Motor neuron (in vitro differentiated cells): ENCODE results near the gene CHAD. TPM values are rescaled to one million over a fixed set of nuclear protein-coding genes. Genes with fewer than 3 reads are reported as not detected.
"Not testable (repeated sequence)": the region's sequence is repeated elsewhere in the genome, so short reads cannot be mapped to it uniquely, and the experiment has no call there.

ENCODE experiments used
- ATAC-seq, 8 experiments: fragments of 200-7000 bp; cut with Tn5 transposase; replicated peaks in 6 of 8; 2 replicates each; pipeline ENCODE4 v1.8.0; 2021; ENCODE audit warnings: mild to moderate bottlenecking in 8 of 8, moderate library complexity in 8 of 8
- H3K27ac ChIP-seq, 2 donors: fragments of 250-450 bp; sonication (Bioruptor Pico); 2 replicates each; pipeline ENCODE4 v1.9.0; 2021; ENCODE audit warnings: antibody characterized with exemption in 2 of 2, mild to moderate bottlenecking in 2 of 2, moderate library complexity in 1 of 2
- H3K4me1 ChIP-seq, 2 donors: fragments of 250-450 bp; sonication (Bioruptor Pico); replicated peaks in 1 of 2; 2 replicates each; pipeline ENCODE4 v1.6.1; 2021; ENCODE audit warnings: antibody characterized with exemption in 2 of 2, mild to moderate bottlenecking in 2 of 2, moderate library complexity in 1 of 2
- H3K4me3 ChIP-seq, 5 donors: fragments of 250-450 bp; sonication (Bioruptor Pico); 2 replicates each; pipeline ENCODE4 v1.9.0; 2021; ENCODE audit warnings: antibody characterized with exemption in 5 of 5, mild to moderate bottlenecking in 5 of 5, moderate library complexity in 4 of 5
- WGBS, 10 experiments: fragments of 450-650 bp; shearing (Covaris generic); methylation state at CpG; one replicate each; pipeline ENCODE4 v1.0.0; 2022; 5-methylcytosine and 5-hydroxymethylcytosine counted together
- in situ Hi-C, 9 experiments: fragments of 400-800 bp; cut with MboI; loops; one replicate each; pipeline ENCODE4 v1.15.0; 2021; ENCODE audit warnings: low sequenced_read_pairs in 9 of 9, low pct_unique_long_range_greater_than_20kb in 2 of 9; ENCODE audit not compliant: unreplicated experiment in 9 of 9
- total RNA-seq, 8 experiments: library from RNA; unstranded; fragments of 300-600 nt; gene quantifications; 2 replicates each; pipeline versions ENCODE4 v1.2.3 to v1.2.4, GENCODE V29; 2022

Gene CHAD
- total RNA-seq, 8 experiments from 2014 or later = 0.11 to 3.0 (median 0.66) TPM

DNA sequence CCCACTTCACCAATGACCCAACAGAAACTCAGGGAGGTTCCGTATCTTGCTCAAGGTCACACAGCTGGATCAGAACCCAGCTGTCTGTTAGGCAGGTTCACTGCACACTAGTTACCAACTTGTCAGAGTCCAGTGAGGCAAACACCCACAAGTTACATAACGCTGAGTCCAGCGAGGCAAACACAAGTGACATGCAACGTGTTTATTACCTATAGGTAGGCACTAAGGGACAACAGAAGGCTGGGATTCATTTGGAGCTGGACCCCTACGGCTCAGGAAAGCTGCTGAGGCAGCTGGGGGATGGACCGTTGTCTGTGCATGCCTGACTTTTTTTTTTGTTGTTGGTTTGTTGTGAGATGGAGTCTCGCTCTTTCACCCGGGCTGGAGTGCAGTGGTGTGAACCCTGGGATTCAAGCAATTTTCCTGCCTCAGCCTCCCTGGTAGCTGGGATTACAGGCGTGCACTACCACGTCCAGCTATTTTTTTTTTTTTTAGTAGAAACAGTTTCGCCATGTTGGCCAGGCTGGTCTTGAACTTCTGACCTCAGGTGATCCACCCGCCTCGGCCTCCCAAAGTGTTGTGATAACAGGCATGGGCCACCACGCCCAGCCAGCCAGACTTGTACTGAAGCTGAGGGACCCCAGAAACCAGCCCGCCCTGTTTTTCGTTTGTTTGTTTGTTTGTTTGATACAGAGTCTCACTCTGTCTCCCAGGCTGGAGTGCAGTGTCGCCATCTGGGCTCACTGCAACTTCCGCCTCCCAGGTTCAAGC lies 8.1 kb upstream of the CHAD start:
- in situ Hi-C loops = no loop called here
- H3K4me1 ChIP-seq = peaks cover 10 to 11% of the 10 kb centered on the region in 2 donors
- no peak for ATAC-seq
- H3K4me3 ChIP-seq = no peak overlapping the region
- 51 to 95% (median 77%) methylated on average over 1 to 10 of the region's 18 CpGs; no CpG with 5 or more reads in 1 of the 10 experiments for WGBS, 10 experiments
- H3K27ac ChIP-seq = no peak overlapping the region

DNA sequence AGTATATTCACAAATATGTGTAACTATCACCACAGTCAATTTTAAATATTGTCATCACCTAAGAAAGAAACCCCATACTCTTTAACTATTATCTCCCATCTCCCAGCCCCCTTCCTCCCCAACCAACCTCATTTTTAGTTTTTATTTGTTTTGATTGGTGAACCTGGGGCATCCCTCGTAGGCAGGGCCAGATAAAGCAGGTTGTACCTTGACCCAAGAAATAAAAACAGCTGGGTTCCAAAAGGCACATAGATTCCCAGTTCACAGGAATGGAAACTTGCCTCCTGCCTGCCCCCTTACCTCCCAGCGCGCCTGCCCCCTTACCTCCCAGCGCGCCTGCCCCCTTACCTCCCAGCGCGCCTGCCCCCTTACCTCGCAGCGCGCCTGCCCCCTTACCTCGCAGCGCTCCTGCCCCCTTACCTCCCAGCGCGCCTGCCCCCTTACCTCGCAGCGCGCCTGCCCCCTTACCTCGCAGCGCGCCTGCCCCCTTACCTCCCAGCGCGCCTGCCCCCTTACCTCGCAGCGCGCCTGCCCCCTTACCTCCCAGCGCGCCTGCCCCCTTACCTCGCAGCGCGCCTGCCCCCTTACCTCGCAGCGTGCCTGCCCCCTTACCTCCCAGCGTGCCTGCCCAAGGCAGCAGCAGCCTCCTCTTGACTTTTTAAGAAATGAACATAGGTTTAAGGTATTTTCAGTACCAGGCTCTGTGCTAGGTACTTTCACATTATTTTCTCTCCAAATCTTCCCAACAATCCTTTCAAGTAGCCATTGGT lies 7.3 kb upstream of the CHAD start:
- WGBS, 10 experiments = 20 to 86% (median 33%) methylated on average over 1 of the region's 33 CpGs; no CpG with 5 or more reads in 7 of the 10 experiments
- H3K27ac ChIP-seq, ATAC-seq, H3K4me3 ChIP-seq, in situ Hi-C loops: not testable (repeated sequence)
- peaks cover 10 to 11% of the 10 kb centered on the region in 2 donors for H3K4me1 ChIP-seq

DNA sequence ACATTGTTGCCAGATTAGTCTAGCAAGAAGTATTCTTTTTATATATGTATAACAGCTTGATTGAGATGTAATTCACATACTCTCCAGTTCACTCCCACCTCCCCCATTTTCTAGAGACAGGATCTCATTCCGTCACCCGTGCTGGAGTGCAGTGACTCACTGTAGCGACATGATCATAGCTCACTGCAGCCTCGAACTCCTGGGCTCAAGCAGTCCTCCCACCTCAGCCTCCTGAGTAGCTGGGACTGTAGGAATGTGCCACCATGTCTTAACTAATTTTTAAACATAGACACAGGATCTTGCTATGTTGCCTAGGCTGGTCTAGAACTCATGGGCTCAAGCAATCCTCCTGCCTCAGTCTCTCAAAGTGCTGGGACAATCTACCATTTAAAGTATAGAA lies 6.7 kb upstream of the CHAD start:
- Histone ChIP-seq H3K4me1 (peaks cover 10 to 11% of the 10 kb centered on the region in 2 donors), H3K27ac (no peak overlapping the region), H3K4me3 (no peak overlapping the region)
- ATAC-seq = no peak
- in situ Hi-C loops = no loop called here
- WGBS, 10 experiments = 62 to 100% (median 82%) methylated on average over 1 to 4 of the region's 4 CpGs; no CpG with 5 or more reads in 2 of the 10 experiments

DNA sequence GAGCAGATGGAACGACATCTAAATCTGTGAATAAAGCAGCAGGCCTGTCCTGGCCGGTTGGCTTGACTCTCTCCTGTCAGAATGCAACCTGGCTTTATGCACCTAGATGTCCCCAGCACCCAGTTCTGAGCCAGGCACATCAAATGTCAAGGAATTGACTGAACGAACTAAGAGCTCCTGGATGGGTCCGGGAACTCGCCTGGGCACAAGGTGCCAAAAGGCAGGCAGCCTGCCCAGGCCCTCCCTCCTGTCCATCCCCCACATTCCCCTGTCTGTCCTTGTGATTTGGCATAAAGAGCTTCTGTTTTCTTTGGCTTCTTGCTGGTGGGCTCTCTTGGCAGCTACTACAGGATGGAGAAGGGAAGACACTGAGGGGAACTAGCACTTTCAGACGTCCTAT lies 5.8 kb upstream of the CHAD start:
- 17 to 80% (median 59%) methylated on average over 1 to 6 of the region's 6 CpGs; no CpG with 5 or more reads in 4 of the 10 experiments for WGBS, 10 experiments
- ATAC-seq = no peak
- H3K4me1 ChIP-seq = peaks cover 7 to 8% of the 10 kb centered on the region in 2 donors
- in situ Hi-C loops = no loop called here
- no peak overlapping the region for H3K4me3 ChIP-seq
- no peak overlapping the region for H3K27ac ChIP-seq

DNA sequence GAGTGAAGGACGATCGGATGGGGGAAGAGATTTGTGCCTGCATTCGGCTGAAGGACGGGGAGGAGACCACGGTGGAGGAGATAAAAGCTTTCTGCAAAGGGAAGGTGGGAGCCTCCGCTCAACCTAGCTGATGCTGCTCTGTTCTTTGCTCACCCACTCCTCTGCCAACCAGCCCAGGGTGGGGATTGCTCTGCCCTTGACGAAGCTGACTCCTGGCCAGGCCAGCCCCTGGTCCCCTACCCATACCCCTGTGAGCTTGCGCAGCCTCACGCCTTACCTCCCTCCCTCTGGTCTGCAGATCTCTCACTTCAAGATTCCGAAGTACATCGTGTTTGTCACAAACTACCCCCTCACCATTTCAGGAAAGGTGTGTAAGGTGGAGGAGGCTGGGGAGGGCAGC lies 5.2 kb upstream of the CHAD start:
- WGBS, 10 experiments = 67 to 100% (median 72%) methylated on average over 1 to 5 of the region's 11 CpGs; no CpG with 5 or more reads in 5 of the 10 experiments
- no peak overlapping the region for H3K27ac ChIP-seq
- no peak for ATAC-seq
- H3K4me3 ChIP-seq = no peak overlapping the region
- in situ Hi-C loops = no loop called here
- H3K4me1 ChIP-seq = peaks cover 7 to 8% of the 10 kb centered on the region in 2 donors

DNA sequence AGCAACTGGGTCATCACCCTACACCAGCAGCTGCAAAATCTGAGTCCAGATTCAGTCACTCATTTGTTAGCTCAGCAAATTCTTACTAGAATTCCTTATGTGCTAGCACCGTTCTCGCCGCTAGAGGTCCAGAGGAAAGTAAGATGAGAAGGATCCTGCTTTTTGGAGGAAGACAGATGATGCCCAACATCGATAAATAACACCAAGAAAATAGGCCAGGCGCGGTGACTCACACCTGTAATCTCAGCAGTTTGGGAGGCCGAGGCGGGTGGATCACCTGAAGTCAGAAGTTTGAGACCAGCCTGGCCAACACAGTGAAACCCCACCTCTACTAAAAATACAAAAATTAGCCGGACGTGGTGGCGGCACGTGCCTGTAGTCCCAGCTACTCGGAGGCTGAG lies 4.1 kb upstream of the CHAD start:
- 0 to 88% (median 71%) methylated on average over 1 to 11 of the region's 13 CpGs; no CpG with 5 or more reads in 1 of the 10 experiments for WGBS, 10 experiments
- in situ Hi-C loops = not testable (repeated sequence)

DNA sequence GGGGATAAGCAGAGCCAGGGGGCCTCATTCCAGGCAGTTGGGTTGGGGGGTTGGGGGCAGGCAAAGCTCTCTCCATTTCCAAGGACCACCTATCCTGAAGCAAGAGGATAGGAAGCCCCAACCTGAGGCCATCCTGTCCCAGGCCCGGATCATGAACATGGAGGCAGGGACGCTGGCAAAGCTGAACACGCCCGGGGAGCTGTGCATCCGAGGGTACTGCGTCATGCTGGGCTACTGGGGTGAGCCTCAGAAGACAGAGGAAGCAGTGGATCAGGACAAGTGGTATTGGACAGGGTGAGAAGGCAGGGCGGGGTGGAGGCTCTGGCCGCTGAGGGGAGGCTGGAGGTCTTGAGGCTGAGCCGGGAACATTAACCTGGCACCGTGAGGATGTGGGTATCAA lies 3.6 kb upstream of the CHAD start:
- peaks cover 0 to 2% of the 10 kb centered on the region in 2 donors for H3K4me1 ChIP-seq
- in situ Hi-C loops = no loop called here
- no peak for ATAC-seq

More for the DNA sequence above, 4.1 kb upstream of the CHAD start:
- not testable (repeated sequence) for ATAC-seq, H3K4me1 ChIP-seq, H3K27ac ChIP-seq, H3K4me3 ChIP-seq

DNA sequence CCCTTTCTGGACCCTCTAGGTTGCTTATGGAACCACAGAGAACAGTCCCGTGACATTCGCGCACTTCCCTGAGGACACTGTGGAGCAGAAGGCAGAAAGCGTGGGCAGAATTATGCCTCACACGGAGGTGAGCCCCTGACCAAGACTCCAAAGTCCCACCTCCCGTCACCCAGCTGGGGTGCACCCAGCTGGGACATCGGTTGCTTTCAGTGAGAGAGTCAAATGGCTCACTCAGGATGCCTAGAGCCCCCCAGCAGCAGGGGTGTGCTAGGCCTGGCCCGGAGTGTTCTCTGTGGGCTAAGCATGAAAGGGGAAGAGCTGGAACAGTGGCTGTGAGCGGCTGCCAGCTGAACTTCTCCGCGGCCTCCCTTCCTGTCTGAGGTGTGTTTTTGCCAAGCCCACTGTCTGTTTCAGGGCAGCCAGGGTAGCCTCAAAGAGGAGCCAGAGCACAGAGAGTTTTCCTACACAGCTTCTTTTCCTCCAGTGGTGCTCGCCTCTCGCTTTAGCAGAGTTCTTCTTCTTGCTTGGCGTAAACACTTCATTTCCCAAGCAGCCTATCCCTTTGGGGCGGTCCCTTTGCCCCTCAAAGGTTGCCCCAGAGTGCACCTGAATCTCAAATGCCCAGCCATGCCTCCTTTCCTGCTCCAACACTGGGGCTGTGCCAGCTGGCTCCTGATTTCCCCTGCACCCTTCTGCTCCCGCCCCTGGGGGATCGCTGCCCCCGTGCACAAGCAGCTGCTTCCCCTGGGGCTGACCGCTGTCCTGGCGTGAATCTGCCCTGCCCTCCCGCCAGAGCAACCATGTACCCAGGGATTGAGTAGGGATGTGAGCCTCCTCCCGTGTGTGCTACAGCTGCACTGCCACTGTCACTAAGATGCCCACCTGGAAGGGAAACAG lies 2.6 kb upstream of the CHAD start:
- H3K4me3 ChIP-seq = no peak overlapping the region
- in situ Hi-C loops = no loop called here
- H3K4me1 ChIP-seq = peaks cover 0 to 2% of the 10 kb centered on the region in 2 donors
- H3K27ac ChIP-seq = no peak overlapping the region
- WGBS, 10 experiments = 60 to 100% (median 86%) methylated on average over 1 to 10 of the region's 22 CpGs; no CpG with 5 or more reads in 5 of the 10 experiments
- no peak for ATAC-seq

More for the DNA sequence above, 3.6 kb upstream of the CHAD start:
- WGBS, 10 experiments = 60 to 90% (median 85%) methylated on average over 1 to 6 of the region's 10 CpGs; no CpG with 5 or more reads in 7 of the 10 experiments
- Histone ChIP-seq H3K27ac (no peak overlapping the region), H3K4me3 (no peak overlapping the region)

DNA sequence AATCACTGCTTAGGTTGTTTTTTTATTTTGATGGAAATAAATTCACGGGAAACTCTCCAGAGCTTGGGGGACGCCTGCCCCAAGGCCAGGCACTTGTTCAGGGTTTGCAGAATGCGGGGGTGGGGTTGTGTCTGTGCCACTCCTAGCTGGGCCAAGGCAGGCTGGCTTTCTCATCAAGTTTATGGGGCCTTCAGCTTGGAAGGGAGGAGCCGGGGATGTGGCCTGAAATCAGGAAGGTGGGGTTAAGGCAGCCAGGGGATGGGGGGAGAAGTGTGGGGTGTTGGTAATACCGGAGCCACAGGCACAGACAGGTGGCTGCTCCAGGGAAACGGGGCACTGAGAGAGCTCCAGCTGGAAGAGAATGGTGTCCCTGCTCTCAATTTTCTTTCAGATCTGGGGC lies 1.7 kb upstream of the CHAD start:
- peaks cover 0 to 2% of the 10 kb centered on the region in 2 donors for H3K4me1 ChIP-seq
- ATAC-seq = no peak
- no peak overlapping the region for H3K27ac ChIP-seq
- WGBS, 10 experiments = 20 to 100% (median 57%) methylated on average over 1 to 2 of the region's 6 CpGs; no CpG with 5 or more reads in 6 of the 10 experiments
- in situ Hi-C loops = no loop called here
- no peak overlapping the region for H3K4me3 ChIP-seq

DNA sequence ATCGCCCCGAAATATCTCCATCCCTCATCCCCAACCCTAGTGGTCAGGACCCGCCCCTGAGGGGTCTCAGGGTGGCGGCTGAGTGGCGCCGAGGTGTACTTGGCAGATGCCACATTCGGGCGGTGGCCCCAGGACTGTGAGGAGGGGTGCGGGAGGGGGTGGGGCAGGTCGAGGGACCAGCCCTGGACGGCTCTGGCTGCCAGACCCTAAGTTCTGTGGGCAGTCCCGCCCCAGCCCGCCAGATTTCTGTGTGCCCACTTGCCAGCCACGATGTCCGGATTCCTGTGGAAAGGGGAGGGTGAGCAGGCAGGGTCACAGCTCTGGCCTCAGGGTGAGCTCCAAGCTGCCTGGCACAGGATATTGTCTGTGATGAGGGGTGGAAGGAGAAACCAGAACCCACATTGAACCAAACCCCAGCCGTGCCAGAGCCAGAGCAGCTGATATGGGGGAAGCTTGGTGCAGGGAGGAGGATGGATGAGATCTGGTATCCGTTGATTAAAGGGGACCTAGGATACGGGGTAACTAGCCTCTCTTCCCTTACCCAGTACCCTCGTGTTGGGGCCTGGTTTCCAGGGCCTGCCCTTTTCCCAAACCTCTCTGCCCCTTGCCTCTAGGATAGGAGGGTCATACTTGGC lies 1.1 kb upstream of the CHAD start:
- WGBS, 10 experiments = 17 to 80% (median 57%) methylated on average over 1 to 3 of the region's 19 CpGs; no CpG with 5 or more reads in 4 of the 10 experiments
- no peak overlapping the region for H3K4me3 ChIP-seq

DNA sequence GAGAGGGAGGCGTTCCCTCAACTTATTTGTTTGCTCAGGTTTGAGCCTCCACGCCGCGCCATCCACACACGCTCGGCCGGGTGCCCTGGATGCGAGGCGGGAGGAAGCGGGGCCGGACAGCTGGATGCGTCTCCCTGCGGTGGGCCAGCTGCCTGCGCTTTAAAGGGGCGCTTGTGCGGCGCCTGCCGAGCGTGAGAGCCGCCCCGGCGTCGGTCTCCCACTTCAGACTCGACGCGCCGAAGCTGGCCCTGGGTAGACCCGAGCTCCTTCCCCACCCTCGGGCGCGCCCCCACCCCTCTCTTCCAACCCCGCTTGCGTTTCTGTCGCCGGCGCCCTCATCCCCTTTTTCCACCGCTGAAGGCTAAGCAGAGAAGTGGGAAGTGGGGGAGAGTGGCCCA lies 527 bp upstream of the CHAD start:
- ATAC-seq = peak; percentile 29 to 57 (median 44)
- 0% methylated on average over 3 of the region's 37 CpGs; no CpG with 5 or more reads in 9 of the 10 experiments for WGBS, 10 experiments
- in situ Hi-C loops = no loop called here
- no peak overlapping the region for H3K27ac ChIP-seq
- H3K4me1 ChIP-seq = peaks cover 0 to 2% of the 10 kb centered on the region in 2 donors
- H3K4me3 ChIP-seq = peak overlapping the region in 3 of 5 donors; percentile 11 to 18 (median 13)

More for the DNA sequence above, 1.1 kb upstream of the CHAD start:
- in situ Hi-C loops = no loop called here
- ATAC-seq = no peak
- H3K27ac ChIP-seq = no peak overlapping the region
- H3K4me1 ChIP-seq = peaks cover 0 to 2% of the 10 kb centered on the region in 2 donors

DNA sequence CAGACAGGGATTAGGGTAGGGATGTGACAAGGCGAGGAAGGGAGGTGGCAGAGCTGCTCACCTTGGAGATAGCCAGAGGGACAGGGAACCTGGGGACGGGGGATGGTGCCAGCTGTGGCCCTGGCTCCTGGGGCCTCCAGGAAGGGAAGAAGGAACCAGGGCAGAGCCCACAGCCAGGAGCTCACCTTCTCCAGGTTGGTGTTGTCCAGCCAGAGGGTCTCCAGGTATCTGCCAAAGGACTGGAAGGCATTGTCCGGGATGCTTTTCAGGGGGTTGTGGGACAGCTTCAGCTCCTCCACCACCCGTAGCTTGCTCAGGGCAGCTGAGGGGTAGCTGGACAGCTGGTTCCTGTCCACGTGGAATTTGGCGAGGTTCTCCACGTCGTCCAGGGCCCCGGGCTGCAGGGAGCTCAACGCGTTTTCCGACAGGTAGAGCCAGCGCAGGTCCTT lies 801 bp downstream of the CHAD start:
- Histone ChIP-seq H3K4me1 (peaks cover 0 to 2% of the 10 kb centered on the region in 2 donors), H3K27ac (no peak overlapping the region), H3K4me3 (no peak overlapping the region)
- in situ Hi-C loops = no loop called here
- WGBS, 10 experiments = 52 to 91% (median 80%) methylated on average over 1 to 9 of the region's 13 CpGs; no CpG with 5 or more reads in 3 of the 10 experiments
- no peak for ATAC-seq
